ENCODE measurements around the gene IL33. TPM values are rescaled to one million over a fixed set of nuclear protein-coding genes. Genes with fewer than 3 reads are reported as not detected.

The IL33 gene
- total and polyA plus RNA-seq, 2 experiments from 2014 or later = 2.1 TPM; not detected in 1

DNA sequence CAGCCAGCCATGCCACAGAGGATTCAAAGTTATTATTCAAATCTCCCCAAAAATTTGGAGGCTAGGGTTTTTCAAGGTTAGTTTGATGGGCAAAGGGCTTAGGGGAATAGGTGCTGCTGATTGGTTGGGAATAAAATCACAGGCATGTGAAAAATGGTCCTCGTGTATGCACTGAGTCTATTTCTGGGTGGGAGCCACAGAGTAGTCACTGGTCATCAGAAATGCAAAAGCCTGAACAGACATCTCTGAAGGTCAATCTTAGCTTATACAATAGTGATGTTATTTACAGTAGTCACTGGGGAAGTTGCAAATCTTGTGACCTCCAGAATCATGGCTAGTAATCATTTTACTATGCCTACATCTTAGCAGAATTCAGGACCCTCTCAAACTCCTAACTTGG, 1.3 kb downstream of the IL33 start:
- TF ChIP-seq, protein P1, sequence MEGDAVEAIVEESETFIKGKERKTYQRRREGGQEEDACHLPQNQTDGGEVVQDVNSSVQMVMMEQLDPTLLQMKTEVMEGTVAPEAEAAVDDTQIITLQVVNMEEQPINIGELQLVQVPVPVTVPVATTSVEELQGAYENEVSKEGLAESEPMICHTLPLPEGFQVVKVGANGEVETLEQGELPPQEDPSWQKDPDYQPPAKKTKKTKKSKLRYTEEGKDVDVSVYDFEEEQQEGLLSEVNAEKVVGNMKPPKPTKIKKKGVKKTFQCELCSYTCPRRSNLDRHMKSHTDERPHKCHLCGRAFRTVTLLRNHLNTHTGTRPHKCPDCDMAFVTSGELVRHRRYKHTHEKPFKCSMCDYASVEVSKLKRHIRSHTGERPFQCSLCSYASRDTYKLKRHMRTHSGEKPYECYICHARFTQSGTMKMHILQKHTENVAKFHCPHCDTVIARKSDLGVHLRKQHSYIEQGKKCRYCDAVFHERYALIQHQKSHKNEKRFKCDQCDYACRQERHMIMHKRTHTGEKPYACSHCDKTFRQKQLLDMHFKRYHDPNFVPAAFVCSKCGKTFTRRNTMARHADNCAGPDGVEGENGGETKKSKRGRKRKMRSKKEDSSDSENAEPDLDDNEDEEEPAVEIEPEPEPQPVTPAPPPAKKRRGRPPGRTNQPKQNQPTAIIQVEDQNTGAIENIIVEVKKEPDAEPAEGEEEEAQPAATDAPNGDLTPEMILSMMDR (IDR thresholded peaks at IDR 0.05; ENCODE audit: poor library complexity) = no peak
- TF ChIP-seq EZH2 (IDR thresholded peaks at IDR 0.05; ENCODE audit: borderline replicate concordance) = no peak
- TF ChIP-seq EZH2phosphoT487 (IDR thresholded peaks at IDR 0.05; ENCODE audit: low read depth, severe bottlenecking, unreplicated experiment) = no peak
- H3K4me3 ChIP-seq = no peak overlapping the region

DNA sequence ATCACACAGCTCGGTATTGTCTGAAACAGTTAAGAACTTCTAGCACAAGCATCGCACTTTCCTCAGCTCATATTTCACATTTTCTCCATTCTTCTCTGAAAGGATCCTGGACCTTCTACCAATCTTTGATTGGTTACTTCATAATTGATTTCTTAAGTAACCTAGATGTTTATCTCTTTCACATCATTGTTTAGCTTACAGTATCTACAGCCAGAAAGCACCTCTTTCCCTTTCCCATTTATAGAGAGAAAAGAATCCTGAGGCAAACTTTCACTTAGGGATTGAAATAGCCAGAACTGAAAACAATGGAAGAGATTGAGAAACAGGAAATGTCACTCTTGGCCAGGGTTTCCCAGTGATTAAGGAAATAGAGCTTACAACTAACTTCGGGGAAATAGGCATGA, 2.5 kb downstream of the IL33 start:
- WGBS (ENCODE audit: low lambda C conversion rate, missing lambda C conversion rate) = 38% methylated on average over 3 of the region's 3 CpGs
- H2AFZ ChIP-seq = no peak overlapping the region
- H3K27me3 ChIP-seq = no peaks in the 10 kb centered on the region
- peak overlapping the region; percentile 0 for H3K4me2 ChIP-seq
- peak overlapping the region; percentile 6 for H3K27ac ChIP-seq
- no peaks in the 10 kb centered on the region for H4K20me1 ChIP-seq (ENCODE audit: insufficient read depth, poor library complexity, severe bottlenecking)
- no peak overlapping the region for H3K4me3 ChIP-seq
- DNase-seq (ENCODE audit: low spot score) = no peak
- no peaks in the 10 kb centered on the region for H3K36me3 ChIP-seq (replicated peaks; ENCODE audit: insufficient read depth, low read depth)
- no peaks in the 10 kb centered on the region for H3K4me1 ChIP-seq (ENCODE audit: insufficient read depth)
- no peaks in the 10 kb centered on the region for H3K9me3 ChIP-seq (ENCODE audit: low read depth)
- H3K9me2 ChIP-seq (replicated peaks; ENCODE audit: insufficient read depth) = no peaks in the 10 kb centered on the region
- TF ChIP-seq EZH2phosphoT487 (IDR thresholded peaks at IDR 0.05; ENCODE audit: low read depth, severe bottlenecking, unreplicated experiment) (no peak), EZH2 (IDR thresholded peaks at IDR 0.05; ENCODE audit: borderline replicate concordance) (no peak)
- TF ChIP-seq, protein P1 (IDR thresholded peaks at IDR 0.05; ENCODE audit: poor library complexity) = no peak
- H3K79me2 ChIP-seq = no peaks in the 10 kb centered on the region

More for the DNA sequence above, 1.3 kb downstream of the IL33 start:
- H3K79me2 ChIP-seq = no peaks in the 10 kb centered on the region
- no peaks in the 10 kb centered on the region for H3K36me3 ChIP-seq (replicated peaks; ENCODE audit: insufficient read depth, low read depth)
- H3K4me1 ChIP-seq (ENCODE audit: insufficient read depth) = no peaks in the 10 kb centered on the region
- no peak overlapping the region for H2AFZ ChIP-seq
- WGBS (ENCODE audit: low lambda C conversion rate, missing lambda C conversion rate) = 90% methylated on average over 1 of the region's 1 CpG
- no peaks in the 10 kb centered on the region for H3K9me3 ChIP-seq (ENCODE audit: low read depth)
- H3K27me3 ChIP-seq = no peaks in the 10 kb centered on the region
- no peaks in the 10 kb centered on the region for H4K20me1 ChIP-seq (ENCODE audit: insufficient read depth, poor library complexity, severe bottlenecking)
- H3K4me2 ChIP-seq = no peak overlapping the region
- H3K9me2 ChIP-seq (replicated peaks; ENCODE audit: insufficient read depth) = no peaks in the 10 kb centered on the region
- H3K27ac ChIP-seq = no peak overlapping the region
- DNase-seq (ENCODE audit: low spot score) = no peak

DNA sequence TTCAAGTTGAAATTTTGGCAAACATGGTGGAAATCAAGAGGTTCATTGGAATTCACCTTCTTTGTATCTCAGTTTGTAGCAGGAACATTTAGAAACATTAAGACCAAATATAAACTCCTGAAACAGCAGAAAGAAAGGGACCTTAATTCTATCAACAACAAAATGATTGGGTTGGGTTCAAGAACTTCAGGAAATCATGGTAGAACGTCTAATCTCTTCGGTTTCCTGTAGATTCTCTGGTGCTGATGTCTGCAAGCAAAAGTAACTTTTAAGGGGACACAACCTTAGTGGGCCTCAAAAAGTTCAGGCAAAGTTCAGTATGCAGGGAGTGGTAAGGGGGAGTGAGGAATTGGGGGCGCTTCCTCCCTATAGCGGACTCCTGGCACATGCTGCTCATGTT, 3.4 kb downstream of the IL33 start:
- Histone ChIP-seq H3K4me3 (no peak overlapping the region), H3K27ac (no peak overlapping the region), H2AFZ (no peak overlapping the region), H3K36me3 (replicated peaks; ENCODE audit: insufficient read depth, low read depth) (no peaks in the 10 kb centered on the region), H3K27me3 (no peaks in the 10 kb centered on the region), H3K9me3 (ENCODE audit: low read depth) (no peaks in the 10 kb centered on the region), H4K20me1 (ENCODE audit: insufficient read depth, poor library complexity, severe bottlenecking) (no peaks in the 10 kb centered on the region), H3K4me2 (no peak overlapping the region), H3K9me2 (replicated peaks; ENCODE audit: insufficient read depth) (no peaks in the 10 kb centered on the region), H3K4me1 (ENCODE audit: insufficient read depth) (no peaks in the 10 kb centered on the region), H3K79me2 (no peaks in the 10 kb centered on the region)
- 96% methylated on average over 4 of the region's 4 CpGs for WGBS (ENCODE audit: low lambda C conversion rate, missing lambda C conversion rate)
- DNase-seq (ENCODE audit: low spot score) = no peak
- no peak for TF ChIP-seq EZH2phosphoT487 (IDR thresholded peaks at IDR 0.05; ENCODE audit: low read depth, severe bottlenecking, unreplicated experiment)
- TF ChIP-seq, protein P1 (IDR thresholded peaks at IDR 0.05; ENCODE audit: poor library complexity) = no peak
- TF ChIP-seq EZH2 (IDR thresholded peaks at IDR 0.05; ENCODE audit: borderline replicate concordance) = no peak

DNA sequence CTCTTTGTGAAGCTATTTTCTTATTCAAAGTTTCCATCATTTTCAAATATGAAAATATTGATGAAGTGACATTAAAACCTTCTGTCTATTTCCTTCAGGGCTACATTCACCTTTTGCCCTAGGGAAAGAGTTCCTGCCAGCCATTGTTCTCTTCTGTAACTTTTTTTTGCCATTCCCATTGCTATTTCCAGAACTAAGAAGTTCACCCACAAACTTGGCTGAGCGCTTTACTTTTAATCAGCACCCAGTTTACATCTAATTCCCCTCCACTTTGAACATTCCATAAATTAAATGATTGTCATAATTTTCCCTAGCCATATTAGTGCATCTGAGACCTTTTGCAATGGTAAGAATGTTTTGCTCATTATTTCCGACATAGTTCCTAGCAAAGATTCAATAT, 4.4 kb downstream of the IL33 start:
- 100% methylated on average over 2 of the region's 2 CpGs for WGBS (ENCODE audit: low lambda C conversion rate, missing lambda C conversion rate)
- no peak overlapping the region for H3K4me3 ChIP-seq
- H3K9me2 ChIP-seq (replicated peaks; ENCODE audit: insufficient read depth) = no peaks in the 10 kb centered on the region
- H3K36me3 ChIP-seq (replicated peaks; ENCODE audit: insufficient read depth, low read depth) = no peaks in the 10 kb centered on the region
- no peak overlapping the region for H2AFZ ChIP-seq
- no peaks in the 10 kb centered on the region for H3K27me3 ChIP-seq
- H3K4me1 ChIP-seq (ENCODE audit: insufficient read depth) = no peaks in the 10 kb centered on the region
- H4K20me1 ChIP-seq (ENCODE audit: insufficient read depth, poor library complexity, severe bottlenecking) = no peaks in the 10 kb centered on the region
- H3K27ac ChIP-seq = no peak overlapping the region
- H3K79me2 ChIP-seq = no peaks in the 10 kb centered on the region
- H3K9me3 ChIP-seq (ENCODE audit: low read depth) = no peaks in the 10 kb centered on the region
- H3K4me2 ChIP-seq = no peak overlapping the region
- DNase-seq (ENCODE audit: low spot score) = no peak
- TF ChIP-seq EZH2 (IDR thresholded peaks at IDR 0.05; ENCODE audit: borderline replicate concordance) (no peak), EZH2phosphoT487 (IDR thresholded peaks at IDR 0.05; ENCODE audit: low read depth, severe bottlenecking, unreplicated experiment) (no peak)
- TF ChIP-seq, protein P1 (IDR thresholded peaks at IDR 0.05; ENCODE audit: poor library complexity) = no peak
